Bone marrow (tissue), 2 donors: ENCODE results near the gene ZNF649.

Experiments
- DNase-seq, 2 donors: peaks; one replicate each; lab custom pipeline; 2025; lab: John Stamatoyannopoulos, UW

The ZNF649 gene

DNA sequence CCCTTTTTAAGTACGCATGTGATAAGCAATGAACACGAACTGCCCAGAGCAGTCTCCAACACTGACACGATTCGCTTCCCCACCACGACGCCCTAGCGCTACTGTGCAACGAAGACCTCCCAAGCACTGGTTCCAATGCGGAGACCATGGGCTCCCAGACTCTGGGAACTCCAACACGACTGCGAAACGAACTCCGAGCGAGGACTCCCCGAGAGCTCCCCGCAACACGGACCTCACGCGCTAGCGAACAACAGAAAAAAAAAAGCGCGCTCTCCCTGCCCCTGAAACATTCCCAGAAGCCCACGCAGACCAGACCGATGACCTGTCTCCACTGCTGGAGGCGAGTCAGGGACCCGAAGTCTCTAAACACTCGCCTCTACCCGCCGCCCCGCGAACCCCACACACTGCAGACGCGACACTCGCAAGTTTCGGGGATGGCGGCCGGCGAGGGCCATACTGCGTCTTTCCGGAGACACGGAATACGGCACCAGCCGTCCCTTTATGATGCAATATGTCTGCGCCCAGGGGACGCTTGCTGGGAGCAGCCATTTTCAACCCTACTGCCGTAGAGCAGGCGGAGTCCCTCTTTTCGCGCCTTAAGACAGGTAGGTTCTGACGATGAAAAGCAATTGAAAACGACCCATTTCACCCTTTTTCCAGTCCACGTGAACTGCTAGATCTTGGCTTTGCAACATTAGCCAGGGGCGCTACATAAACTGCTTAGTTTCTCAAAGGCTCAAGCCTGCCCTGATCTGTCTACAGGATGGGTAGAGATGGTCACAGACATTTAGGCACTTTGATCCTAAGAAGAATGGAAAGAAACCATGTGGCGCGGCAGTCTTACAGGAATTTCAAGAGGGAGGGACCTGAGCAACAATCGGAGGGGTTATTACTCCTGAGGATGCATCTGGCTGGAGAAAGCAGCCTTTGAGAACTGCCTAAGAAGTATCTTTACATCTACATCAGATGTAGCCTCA lies 17.0 kb downstream of the ZNF649 start, which contains the start of gene ZNF577:
Gene ZNF577, minus strand, starts transcription at position 430 of the 977 bp plus-strand sequence. CDS start 7,569 bp downstream, outside the sequence.
- DNase-seq: peak; percentile 56 to 60

- no peak for DNase-seq
Observed at GRCh38 chr19:51884713-51885112, 20.1 kb downstream of the ZNF649 start.

GRCh38 chr19:51882518-51882917 lies 22.3 kb downstream of the ZNF649 start:
- DNase-seq: no peak

- DNase-seq: no peak
Observed at GRCh38 chr19:51873097-51873496, 31.7 kb downstream of the ZNF649 start.

DNA sequence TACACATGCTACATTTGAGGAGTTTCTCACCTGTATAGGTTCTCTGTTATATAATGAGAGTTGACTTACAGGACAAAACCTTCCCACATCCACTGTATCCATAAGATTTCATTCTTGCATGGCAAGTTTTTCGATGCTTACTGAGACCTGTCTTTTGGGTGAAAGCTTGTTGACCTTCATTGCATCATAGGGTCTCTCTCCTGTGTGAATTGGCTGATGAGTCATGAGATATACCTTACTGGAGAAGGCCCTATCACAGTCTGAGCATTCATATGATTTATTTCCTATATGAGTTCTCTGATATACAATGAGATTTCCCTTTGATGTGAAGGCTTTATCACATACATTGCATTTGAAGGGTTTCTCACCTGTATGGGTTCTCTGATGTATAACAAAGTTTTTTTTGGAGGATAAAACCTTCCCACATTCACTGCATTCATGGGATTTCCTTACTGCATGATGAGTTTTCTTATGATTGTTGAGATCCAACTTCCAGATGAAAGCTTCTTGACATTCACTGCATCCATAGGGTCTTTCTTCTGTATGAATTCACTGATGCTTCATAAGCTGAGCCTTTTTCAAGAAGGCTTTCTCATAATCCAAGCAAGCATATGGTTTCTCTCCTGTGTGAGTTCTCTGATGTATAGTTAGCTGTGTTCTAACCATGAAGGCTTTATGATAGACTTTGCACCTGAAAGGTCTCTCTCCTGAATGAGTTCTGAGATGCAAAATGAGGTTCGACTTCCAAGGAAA lies 42.8 kb downstream of the ZNF649 start:
- no peak for DNase-seq
